DMS53 (cell line): Measurements from ENCODE around the gene SPINK1.
A peak's percentile ranks its signal among the peaks of the same experiment; 100 is the strongest.
"Not testable (repeated sequence)": the region's sequence is repeated elsewhere in the genome, so short reads cannot be mapped to it uniquely, and the experiment has no call there.

Experiments used
- DNase-seq: peaks from one replicate; lab custom pipeline; 2025; lab: John Stamatoyannopoulos, UW

SPINK1 gene

GRCh38 chr5:147805030-147805454 lies 26.4 kb downstream of the SPINK1 start:
- DNase-seq = no peak

- peak; percentile 38 for DNase-seq
Measured at GRCh38 chr5:147804334-147804733, 27.1 kb downstream of the SPINK1 start.

- DNase-seq = no peak
Measured at GRCh38 chr5:147803926-147804325, 27.5 kb downstream of the SPINK1 start.

- not testable (repeated sequence) for DNase-seq
Measured at GRCh38 chr5:147803161-147803560, 28.3 kb downstream of the SPINK1 start.

- DNase-seq = no peak
Measured at GRCh38 chr5:147801461-147801860, 30.0 kb downstream of the SPINK1 start.

- DNase-seq = no peak
Measured at GRCh38 chr5:147800491-147800890, 31.0 kb downstream of the SPINK1 start.

- DNase-seq = peak; percentile 56
Measured at GRCh38 chr5:147796556-147797308, 34.7 kb downstream of the SPINK1 start.

- no peak for DNase-seq
Measured at GRCh38 chr5:147791181-147791580, 40.3 kb downstream of the SPINK1 start.

- DNase-seq = no peak
Measured at GRCh38 chr5:147789820-147790219, 41.7 kb downstream of the SPINK1 start.

- no peak for DNase-seq
Measured at GRCh38 chr5:147788023-147788422, 43.4 kb downstream of the SPINK1 start.

GRCh38 chr5:147786142-147786541 lies 45.3 kb downstream of the SPINK1 start:
- no peak for DNase-seq

- DNase-seq = peak; percentile 14
Measured at GRCh38 chr5:147784146-147784987, 47.1 kb downstream of the SPINK1 start.

GRCh38 chr5:147782110-147783028 lies 49.1 kb downstream of the SPINK1 start, which contains the start of gene JAKMIP2:
Gene JAKMIP2 (minus strand): TSS chr5:147782728. CDS start chr5:147671806, 110,922 bp downstream.
- peak; percentile 95 for DNase-seq

GRCh38 chr5:147780924-147781573 lies 50.4 kb downstream of the SPINK1 start:
- DNase-seq = no peak

- no peak for DNase-seq
Measured at GRCh38 chr5:147779694-147780093, 51.8 kb downstream of the SPINK1 start.

GRCh38 chr5:147776989-147777388 lies 54.5 kb downstream of the SPINK1 start:
- no peak for DNase-seq
